Measurements from ENCODE around the gene TRIM45. TPM values are rescaled to one million over a fixed set of nuclear protein-coding genes. Genes with fewer than 3 reads are reported as not detected.

The TRIM45 gene
- total RNA-seq, 1 donor from 2014 or later: 15.7 TPM

- TF ChIP-seq EZH2 (IDR thresholded peaks at IDR 0.05) (no peak), EZH2phosphoT487 (IDR thresholded peaks at IDR 0.05) (no peak), CTCF (IDR thresholded peaks at IDR 0.05) (no peak)
- peaks cover 16% of the 10 kb centered on the region for H3K79me2 ChIP-seq (ENCODE audit: low read depth)
- no peak overlapping the region for H3K4me3 Mint-ChIP-seq
These were observed 51.4 kb downstream of the TRIM45 start for GRCh38 chr1:117070124-117070523.

GRCh38 chr1:117069220-117069844 is 52.2 kb downstream of the TRIM45 start:
- Mint-ChIP-seq H3K27me3 (ENCODE audit: insufficient read depth, low read depth) (peaks cover 2% of the 10 kb centered on the region), H3K4me3 (no peak overlapping the region), H3K4me1 (peaks cover 4% of the 10 kb centered on the region), H3K27ac (peak overlapping the region; percentile 8), H3K9me3 (no peaks in the 10 kb centered on the region), H3K36me3 (peaks cover 2% of the 10 kb centered on the region)
- Histone ChIP-seq H3K4me1 (no peaks in the 10 kb centered on the region), H3K36me3 (no peaks in the 10 kb centered on the region), H3K4me3 (no peak overlapping the region), H3K79me2 (ENCODE audit: low read depth) (peaks cover 16% of the 10 kb centered on the region), H3K27ac (no peak overlapping the region), H3K27me3 (no peaks in the 10 kb centered on the region), H2AFZ (replicated peaks) (no peak overlapping the region), H3K4me2 (no peak overlapping the region), H3K9ac (no peak overlapping the region), H4K20me1 (ENCODE audit: low read depth) (no peaks in the 10 kb centered on the region), H3K9me3 (ENCODE audit: low read depth) (no peaks in the 10 kb centered on the region), H3F3A (ENCODE audit: low read depth) (no peaks in the 10 kb centered on the region)
- TF ChIP-seq EZH2 (IDR thresholded peaks at IDR 0.05) (no peak), EZH2phosphoT487 (IDR thresholded peaks at IDR 0.05) (no peak), CTCF (IDR thresholded peaks at IDR 0.05) (no peak)
- no peak for DNase-seq (ENCODE audit: low spot score)

More at GRCh38 chr1:117070124-117070523, 51.4 kb downstream of the TRIM45 start:
- no peaks in the 10 kb centered on the region for H3K9me3 Mint-ChIP-seq
- no peak overlapping the region for H3K4me3 ChIP-seq
- peaks cover 2% of the 10 kb centered on the region for H3K27me3 Mint-ChIP-seq (ENCODE audit: insufficient read depth, low read depth)
- H3K27me3 ChIP-seq: no peaks in the 10 kb centered on the region
- no peak overlapping the region for H3K9ac ChIP-seq
- peaks cover 6% of the 10 kb centered on the region for H3K36me3 Mint-ChIP-seq
- H3K4me1 ChIP-seq: no peaks in the 10 kb centered on the region
- H3K4me2 ChIP-seq: no peak overlapping the region
- no peaks in the 10 kb centered on the region for H3F3A ChIP-seq (ENCODE audit: low read depth)
- no peak overlapping the region for H3K27ac ChIP-seq
- no peaks in the 10 kb centered on the region for H3K9me3 ChIP-seq (ENCODE audit: low read depth)
- peaks cover 4% of the 10 kb centered on the region for H3K4me1 Mint-ChIP-seq
- no peak for DNase-seq (ENCODE audit: low spot score)
- no peak overlapping the region for H2AFZ ChIP-seq (replicated peaks)
- no peak overlapping the region for H3K27ac Mint-ChIP-seq
- no peaks in the 10 kb centered on the region for H4K20me1 ChIP-seq (ENCODE audit: low read depth)
- H3K36me3 ChIP-seq: no peaks in the 10 kb centered on the region

- Histone ChIP-seq H3K9ac (no peak overlapping the region), H3K9me3 (ENCODE audit: low read depth) (no peaks in the 10 kb centered on the region), H2AFZ (replicated peaks) (no peak overlapping the region), H3K27me3 (no peaks in the 10 kb centered on the region), H3F3A (ENCODE audit: low read depth) (no peaks in the 10 kb centered on the region), H3K4me2 (no peak overlapping the region), H4K20me1 (ENCODE audit: low read depth) (no peaks in the 10 kb centered on the region), H3K36me3 (no peaks in the 10 kb centered on the region), H3K4me1 (no peaks in the 10 kb centered on the region), H3K27ac (no peak overlapping the region), H3K4me3 (no peak overlapping the region), H3K79me2 (ENCODE audit: low read depth) (peaks cover 16% of the 10 kb centered on the region)
- Mint-ChIP-seq H3K4me3 (no peak overlapping the region), H3K4me1 (peaks cover 4% of the 10 kb centered on the region), H3K36me3 (peaks cover 2% of the 10 kb centered on the region), H3K27me3 (ENCODE audit: insufficient read depth, low read depth) (peaks cover 2% of the 10 kb centered on the region), H3K27ac (no peak overlapping the region), H3K9me3 (no peaks in the 10 kb centered on the region)
- TF ChIP-seq EZH2phosphoT487 (IDR thresholded peaks at IDR 0.05): no peak
- TF ChIP-seq EZH2 (IDR thresholded peaks at IDR 0.05): no peak
- TF ChIP-seq CTCF (IDR thresholded peaks at IDR 0.05): no peak
- DNase-seq (ENCODE audit: low spot score): no peak
These were observed 53.0 kb downstream of the TRIM45 start for GRCh38 chr1:117068580-117068979.

Measured in neural progenitor cell (in vitro differentiated cells).